ENCODE results near the gene STK40.

STK40 gene

GRCh38 chr1:36303650-36304360, 81.9 kb downstream of the STK40 start:
- peaks cover 3% of the 10 kb centered on the region; the same call in 1 of the 2 replicates for H4K20me1 ChIP-seq (ENCODE audit: insufficient read depth, low read length)
- H3K27me3 ChIP-seq (ENCODE audit: insufficient read depth, low read length, poor library complexity) = no peaks in the 10 kb centered on the region
- H3K36me3 ChIP-seq (ENCODE audit: insufficient read depth, low read length) = peaks cover 52% of the 10 kb centered on the region
- no peaks in the 10 kb centered on the region for H3K9me3 ChIP-seq (ENCODE audit: insufficient read depth, low read length, severe bottlenecking)
- TF ChIP-seq, protein P1, sequence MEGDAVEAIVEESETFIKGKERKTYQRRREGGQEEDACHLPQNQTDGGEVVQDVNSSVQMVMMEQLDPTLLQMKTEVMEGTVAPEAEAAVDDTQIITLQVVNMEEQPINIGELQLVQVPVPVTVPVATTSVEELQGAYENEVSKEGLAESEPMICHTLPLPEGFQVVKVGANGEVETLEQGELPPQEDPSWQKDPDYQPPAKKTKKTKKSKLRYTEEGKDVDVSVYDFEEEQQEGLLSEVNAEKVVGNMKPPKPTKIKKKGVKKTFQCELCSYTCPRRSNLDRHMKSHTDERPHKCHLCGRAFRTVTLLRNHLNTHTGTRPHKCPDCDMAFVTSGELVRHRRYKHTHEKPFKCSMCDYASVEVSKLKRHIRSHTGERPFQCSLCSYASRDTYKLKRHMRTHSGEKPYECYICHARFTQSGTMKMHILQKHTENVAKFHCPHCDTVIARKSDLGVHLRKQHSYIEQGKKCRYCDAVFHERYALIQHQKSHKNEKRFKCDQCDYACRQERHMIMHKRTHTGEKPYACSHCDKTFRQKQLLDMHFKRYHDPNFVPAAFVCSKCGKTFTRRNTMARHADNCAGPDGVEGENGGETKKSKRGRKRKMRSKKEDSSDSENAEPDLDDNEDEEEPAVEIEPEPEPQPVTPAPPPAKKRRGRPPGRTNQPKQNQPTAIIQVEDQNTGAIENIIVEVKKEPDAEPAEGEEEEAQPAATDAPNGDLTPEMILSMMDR (IDR thresholded peaks at IDR 0.05; ENCODE audit: borderline replicate concordance, extremely low read depth, low read length, poor library complexity, severe bottlenecking) = no peak
- no peak for ATAC-seq (ENCODE audit: insufficient read depth, low read depth)
- H3K4me2 ChIP-seq (ENCODE audit: insufficient read depth, low read length) = no peak overlapping the region
- no peak overlapping the region for H3K4me3 ChIP-seq (ENCODE audit: low read depth in 1 of 2, low read length in 2 of 2)
- H3K79me2 ChIP-seq (ENCODE audit: insufficient read depth, low read length) = no peaks in the 10 kb centered on the region
- no peak for DNase-seq
- H3K27ac ChIP-seq (ENCODE audit: low read length) = no peak overlapping the region
- no peak overlapping the region for H3K9ac ChIP-seq (ENCODE audit: low read depth, low read length)
- no peak overlapping the region for H2AFZ ChIP-seq (ENCODE audit: low read depth, low read length)
- peaks cover 23% of the 10 kb centered on the region for H3K4me1 ChIP-seq (ENCODE audit: insufficient read depth, low read length)

- Histone ChIP-seq H3K4me2 (ENCODE audit: insufficient read depth, low read length) (no peak overlapping the region), H3K36me3 (ENCODE audit: insufficient read depth, low read length) (peaks cover 57% of the 10 kb centered on the region), H3K79me2 (ENCODE audit: insufficient read depth, low read length) (no peaks in the 10 kb centered on the region), H3K27ac (ENCODE audit: low read length) (no peak overlapping the region), H3K9ac (ENCODE audit: low read depth, low read length) (no peak overlapping the region), H3K9me3 (ENCODE audit: insufficient read depth, low read length, severe bottlenecking) (no peaks in the 10 kb centered on the region), H2AFZ (ENCODE audit: low read depth, low read length) (no peak overlapping the region), H3K27me3 (ENCODE audit: insufficient read depth, low read length, poor library complexity) (no peaks in the 10 kb centered on the region), H3K4me3 (ENCODE audit: low read depth in 1 of 2, low read length in 2 of 2) (no peak overlapping the region), H4K20me1 (ENCODE audit: insufficient read depth, low read length) (peaks cover 3% of the 10 kb centered on the region; the same call in 1 of the 2 replicates), H3K4me1 (ENCODE audit: insufficient read depth, low read length) (peaks cover 22% of the 10 kb centered on the region)
- DNase-seq (no peak), ATAC-seq (ENCODE audit: insufficient read depth, low read depth) (no peak)
- TF ChIP-seq, protein P1 (IDR thresholded peaks at IDR 0.05; ENCODE audit: borderline replicate concordance, extremely low read depth, low read length, poor library complexity, severe bottlenecking) = no peak
- TF ChIP-seq EZH2 (IDR thresholded peaks at IDR 0.05; ENCODE audit: borderline replicate concordance, low read depth, low read length, severe bottlenecking) = no peak
These were observed 82.5 kb downstream of the STK40 start for GRCh38 chr1:36303244-36303643.

GRCh38 chr1:36301220-36301619, 84.5 kb downstream of the STK40 start:
- Histone ChIP-seq H4K20me1 (ENCODE audit: insufficient read depth, low read length) (peaks cover 3% of the 10 kb centered on the region; the same call in 1 of the 2 replicates), H2AFZ (ENCODE audit: low read depth, low read length) (no peak overlapping the region), H3K4me2 (ENCODE audit: insufficient read depth, low read length) (no peak overlapping the region), H3K79me2 (ENCODE audit: insufficient read depth, low read length) (no peaks in the 10 kb centered on the region), H3K9ac (ENCODE audit: low read depth, low read length) (no peak overlapping the region), H3K36me3 (ENCODE audit: insufficient read depth, low read length) (peaks cover 78% of the 10 kb centered on the region), H3K27me3 (ENCODE audit: insufficient read depth, low read length, poor library complexity) (no peaks in the 10 kb centered on the region), H3K27ac (ENCODE audit: low read length) (no peak overlapping the region), H3K4me3 (ENCODE audit: low read depth in 1 of 2, low read length in 2 of 2) (no peak overlapping the region), H3K4me1 (ENCODE audit: insufficient read depth, low read length) (peaks cover 5% of the 10 kb centered on the region), H3K9me3 (ENCODE audit: insufficient read depth, low read length, severe bottlenecking) (no peaks in the 10 kb centered on the region)
- DNase-seq (no peak), ATAC-seq (ENCODE audit: insufficient read depth, low read depth) (no peak)
- TF ChIP-seq, protein P1 (IDR thresholded peaks at IDR 0.05; ENCODE audit: borderline replicate concordance, extremely low read depth, low read length, poor library complexity, severe bottlenecking) = no peak
- no peak for TF ChIP-seq EZH2 (IDR thresholded peaks at IDR 0.05; ENCODE audit: borderline replicate concordance, low read depth, low read length, severe bottlenecking)
